ENCODE measurements around the gene MT3. TPM values are rescaled to one million over a fixed set of nuclear protein-coding genes. Genes with fewer than 3 reads are reported as not detected.

MT3 gene
- total and polyA plus RNA-seq, 2 of the 13 experiments (the other 11 are each of a cell fraction or from before 2014, with no cell fraction given) = not detected

- no peak for TF ChIP-seq ZNF318 (CRISPR knock-in tag; IDR thresholded peaks at IDR 0.05)
- TF ChIP-seq ZSCAN20 (CRISPR knock-in tag; IDR thresholded peaks at IDR 0.05; ENCODE audit: borderline replicate concordance) = no peak
- TF ChIP-seq USF2 (IDR thresholded peaks at IDR 0.05; ENCODE audit: low read depth, low read length) = no peak
- TF ChIP-seq USF2 (CRISPR knock-in tag; IDR thresholded peaks at IDR 0.05; ENCODE audit: borderline replicate concordance) = no peak
- no peak for TF ChIP-seq CBX2 (IDR thresholded peaks at IDR 0.05; ENCODE audit: low read depth, low read length)
- no peak; the same call in 1 of the 2 replicates for TF ChIP-seq CBX2 (CRISPR knock-in tag; IDR thresholded peaks at IDR 0.05; ENCODE audit: low read depth)
- no peak for TF ChIP-seq GRHL1 (CRISPR knock-in tag; conservative IDR thresholded peaks at IDR 0.05)
- TF ChIP-seq STAT5B (CRISPR knock-in tag; IDR thresholded peaks at IDR 0.05) = no peak
- TF ChIP-seq MXI1 (IDR thresholded peaks at IDR 0.05; ENCODE audit: borderline replicate concordance, low read depth, low read length) = peak; percentile 36; the same call in 1 of the 3 replicates
- TF ChIP-seq HHEX (CRISPR knock-in tag; IDR thresholded peaks at IDR 0.05) = no peak
- TF ChIP-seq DMAP1 (CRISPR knock-in tag; IDR thresholded peaks at IDR 0.05) = peak; percentile 73; the same call in 1 of the 2 replicates
- peak; percentile 68 for TF ChIP-seq FOXA3 (CRISPR knock-in tag; IDR thresholded peaks at IDR 0.05)
- peak; percentile 86; the same call in 1 of the 2 replicates for TF ChIP-seq ZNF350 (CRISPR knock-in tag; IDR thresholded peaks at IDR 0.05; ENCODE audit: borderline replicate concordance, low read depth)
- no peak for TF ChIP-seq KDM3A (CRISPR knock-in tag; IDR thresholded peaks at IDR 0.05; ENCODE audit: low read depth)
- TF ChIP-seq HMGXB4 (CRISPR knock-in tag; IDR thresholded peaks at IDR 0.05; ENCODE audit: borderline replicate concordance in 1 of 2, low read depth in 1 of 2) = no peak
- peak; percentile 51; the same call in 1 of the 2 replicates for TF ChIP-seq ZNF331 (CRISPR knock-in tag; IDR thresholded peaks at IDR 0.05)
- peak; percentile 86; the same call in 1 of the 2 replicates for TF ChIP-seq ZFP36L2 (CRISPR knock-in tag; IDR thresholded peaks at IDR 0.05)
Measured at GRCh38 chr16:56607109-56607618, 17.8 kb downstream of the MT3 start (continued).

Data from HepG2 (cell line).